Nephron (organoid): ENCODE measurements around the gene SUN2.

ENCODE experiments used
- H3K27ac Mint-ChIP-seq, 3 experiments: 2 replicates each; pipeline ENCODE4 v1.8.0; 2020; ENCODE audit warnings: mixed read lengths in 3 of 3, mild to moderate bottlenecking in 2 of 3, moderate library complexity in 1 of 3
- H3K27me3 Mint-ChIP-seq: 2 replicates; pipeline ENCODE4 v1.8.0; 2021; ENCODE audit warnings: low read depth, mild to moderate bottlenecking, moderate library complexity, mixed read lengths
- H3K36me3 Mint-ChIP-seq: 2 replicates; pipeline ENCODE4 v1.8.0; 2020; ENCODE audit warnings: low read depth, mixed read lengths
- H3K4me1 Mint-ChIP-seq: 2 replicates; pipeline ENCODE4 v1.8.0; 2020; ENCODE audit warnings: mixed read lengths
- H3K4me3 Mint-ChIP-seq, 3 experiments: 2 replicates each; pipeline ENCODE4 v1.8.0; 2020; ENCODE audit warnings: mild to moderate bottlenecking in 3 of 3, mixed read lengths in 3 of 3, moderate library complexity in 2 of 3
- H3K9me3 Mint-ChIP-seq: 2 replicates; pipeline ENCODE4 v1.8.0; 2020; ENCODE audit warnings: mixed read lengths
- CTCF ChIP-seq, 3 experiments: fragments of 200-600 bp; sonication (generic); IDR thresholded peaks; one replicate each; pipeline ENCODE4 v1.5.0; 2021; ENCODE audit warnings: antibody characterized with exemption in 3 of 3; ENCODE audit not compliant: unreplicated experiment in 3 of 3

The SUN2 gene

DNA sequence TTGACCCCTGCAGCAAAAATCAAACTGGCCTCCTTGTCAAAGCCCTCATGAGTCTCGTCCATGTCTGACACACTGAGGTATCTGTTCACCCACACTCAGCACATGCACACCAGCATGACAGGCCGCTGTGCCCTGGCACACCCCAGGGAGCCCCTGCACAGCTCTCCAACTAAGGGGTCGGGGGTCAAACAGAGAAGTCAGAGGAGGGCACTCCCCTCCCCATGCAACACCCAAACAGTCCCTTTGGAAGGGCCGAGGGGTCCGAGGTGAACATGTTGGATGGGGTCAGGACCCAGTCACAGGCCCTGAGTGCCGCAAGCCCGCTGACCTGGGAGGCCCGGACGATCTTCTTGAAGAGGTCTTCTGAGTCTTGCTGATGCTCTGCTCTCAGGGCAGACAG is 14.6 kb downstream of the SUN2 start:
- TF ChIP-seq CTCF (IDR thresholded peaks at IDR 0.05; ENCODE audit: unreplicated experiment in 3 of 3) = no peak
- Mint-ChIP-seq H3K4me1 (peaks cover 7% of the 10 kb centered on the region), H3K9me3 (no peaks in the 10 kb centered on the region), H3K27ac (no peak overlapping the region), H3K4me3 (no peak overlapping the region), H3K27me3 (no peaks in the 10 kb centered on the region), H3K36me3 (peaks cover 56% of the 10 kb centered on the region)

GRCh38 chr22:38740754-38741153 is 15.0 kb downstream of the SUN2 start:
- Mint-ChIP-seq H3K27me3 (no peaks in the 10 kb centered on the region), H3K9me3 (no peaks in the 10 kb centered on the region), H3K4me1 (peaks cover 7% of the 10 kb centered on the region), H3K36me3 (peaks cover 56% of the 10 kb centered on the region), H3K27ac (no peak overlapping the region), H3K4me3 (no peak overlapping the region)
- no peak for TF ChIP-seq CTCF (IDR thresholded peaks at IDR 0.05; ENCODE audit: unreplicated experiment in 3 of 3)

DNA sequence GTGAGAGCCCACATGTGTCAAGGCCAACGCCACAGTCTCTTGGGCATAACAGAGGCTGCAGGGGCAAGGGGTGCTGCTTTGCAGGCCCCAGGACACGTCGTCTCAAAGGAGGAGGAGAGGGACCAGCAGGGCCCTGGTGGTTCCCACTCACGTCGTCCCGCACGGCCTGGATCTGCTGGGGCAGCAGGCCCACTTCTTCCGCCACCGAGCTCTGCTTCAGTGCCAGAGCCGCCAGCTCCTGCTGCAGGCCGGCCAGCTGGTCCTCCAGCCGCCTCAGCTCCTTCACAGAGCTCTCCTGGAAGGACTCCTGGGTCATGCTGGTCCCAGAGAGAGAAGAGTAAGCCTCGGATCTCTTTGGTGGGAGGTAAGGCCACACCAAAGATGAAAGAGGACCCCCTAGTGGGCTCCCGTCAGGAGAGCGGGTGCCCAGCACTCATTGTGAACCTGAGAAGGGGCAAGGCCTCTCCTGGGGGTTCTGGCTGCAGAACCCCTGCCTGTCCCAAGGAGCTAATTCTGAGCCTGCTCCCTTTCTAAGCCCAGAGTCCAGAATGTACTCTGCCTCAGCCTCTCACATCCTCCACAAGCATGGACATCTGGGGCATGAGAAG is 15.6 kb downstream of the SUN2 start:
- Mint-ChIP-seq H3K9me3 (no peaks in the 10 kb centered on the region), H3K4me3 (no peak overlapping the region), H3K36me3 (peaks cover 56% of the 10 kb centered on the region), H3K27ac (no peak overlapping the region), H3K27me3 (no peaks in the 10 kb centered on the region), H3K4me1 (peaks cover 6% of the 10 kb centered on the region)
- no peak for TF ChIP-seq CTCF (IDR thresholded peaks at IDR 0.05; ENCODE audit: unreplicated experiment in 3 of 3)

- no peak overlapping the region for H3K27ac Mint-ChIP-seq
- TF ChIP-seq CTCF (IDR thresholded peaks at IDR 0.05; ENCODE audit: unreplicated experiment in 3 of 3) = no peak
- peaks cover 55% of the 10 kb centered on the region for H3K36me3 Mint-ChIP-seq
- H3K4me3 Mint-ChIP-seq = no peak overlapping the region
- peaks cover 3% of the 10 kb centered on the region for H3K4me1 Mint-ChIP-seq
- no peaks in the 10 kb centered on the region for H3K27me3 Mint-ChIP-seq
- H3K9me3 Mint-ChIP-seq = no peaks in the 10 kb centered on the region
Observed at GRCh38 chr22:38739300-38740055, 16.3 kb downstream of the SUN2 start.

DNA sequence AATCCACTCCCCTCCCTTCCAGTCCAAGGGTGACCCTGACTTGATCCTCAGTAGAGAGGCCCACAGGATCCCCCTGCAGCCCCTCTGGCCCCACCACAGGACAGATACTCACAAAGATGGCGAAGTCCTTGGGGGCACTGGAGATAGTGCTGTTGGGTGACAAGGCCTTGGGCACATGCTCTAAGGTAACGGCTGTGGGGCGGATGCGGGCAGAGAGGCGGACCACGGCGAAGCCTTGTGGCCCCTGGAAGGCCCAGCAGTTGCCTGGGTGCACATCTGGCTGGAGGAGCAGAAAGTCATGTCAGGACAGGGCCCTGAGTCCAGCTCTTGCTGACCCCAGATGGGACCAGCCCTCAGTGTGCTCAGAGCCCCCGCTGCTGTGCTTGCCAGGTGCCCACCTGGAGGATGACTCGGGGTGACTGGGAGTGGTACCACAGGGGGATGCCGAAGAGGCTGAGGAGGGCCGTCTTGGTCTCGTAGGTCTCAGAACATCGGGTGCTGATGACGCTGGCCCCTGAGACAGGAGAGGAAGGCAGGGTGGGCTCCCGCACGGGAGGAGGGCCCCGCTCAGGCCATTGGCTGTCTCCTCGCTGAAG is 17.2 kb downstream of the SUN2 start:
- Mint-ChIP-seq H3K27me3 (no peaks in the 10 kb centered on the region), H3K27ac (no peak overlapping the region), H3K36me3 (peaks cover 57% of the 10 kb centered on the region), H3K4me1 (peaks cover 12% of the 10 kb centered on the region), H3K9me3 (no peaks in the 10 kb centered on the region), H3K4me3 (no peak overlapping the region)
- no peak for TF ChIP-seq CTCF (IDR thresholded peaks at IDR 0.05; ENCODE audit: unreplicated experiment in 3 of 3)
